ENCODE data around the gene HCN1.

DNA sequence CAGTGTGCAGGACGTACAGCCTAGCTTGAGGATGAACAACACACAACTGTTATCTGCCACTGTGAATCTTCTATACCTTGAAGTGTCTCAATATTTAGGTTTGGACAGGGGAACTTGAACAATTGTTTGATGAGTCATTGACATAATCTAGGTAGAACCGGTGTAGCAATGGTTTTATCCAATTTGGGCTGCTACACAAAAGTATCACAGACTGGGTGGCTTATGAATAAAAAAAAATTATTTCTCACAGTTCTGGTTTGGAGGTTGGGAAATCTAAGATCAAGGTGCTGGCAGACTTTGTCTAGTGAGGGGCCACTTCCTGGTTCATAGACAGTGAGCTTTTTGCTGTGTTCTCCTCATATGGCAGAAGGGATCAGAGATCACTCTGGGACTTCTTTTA, 359.7 kb downstream of the HCN1 start:
- TF ChIP-seq, protein P1, sequence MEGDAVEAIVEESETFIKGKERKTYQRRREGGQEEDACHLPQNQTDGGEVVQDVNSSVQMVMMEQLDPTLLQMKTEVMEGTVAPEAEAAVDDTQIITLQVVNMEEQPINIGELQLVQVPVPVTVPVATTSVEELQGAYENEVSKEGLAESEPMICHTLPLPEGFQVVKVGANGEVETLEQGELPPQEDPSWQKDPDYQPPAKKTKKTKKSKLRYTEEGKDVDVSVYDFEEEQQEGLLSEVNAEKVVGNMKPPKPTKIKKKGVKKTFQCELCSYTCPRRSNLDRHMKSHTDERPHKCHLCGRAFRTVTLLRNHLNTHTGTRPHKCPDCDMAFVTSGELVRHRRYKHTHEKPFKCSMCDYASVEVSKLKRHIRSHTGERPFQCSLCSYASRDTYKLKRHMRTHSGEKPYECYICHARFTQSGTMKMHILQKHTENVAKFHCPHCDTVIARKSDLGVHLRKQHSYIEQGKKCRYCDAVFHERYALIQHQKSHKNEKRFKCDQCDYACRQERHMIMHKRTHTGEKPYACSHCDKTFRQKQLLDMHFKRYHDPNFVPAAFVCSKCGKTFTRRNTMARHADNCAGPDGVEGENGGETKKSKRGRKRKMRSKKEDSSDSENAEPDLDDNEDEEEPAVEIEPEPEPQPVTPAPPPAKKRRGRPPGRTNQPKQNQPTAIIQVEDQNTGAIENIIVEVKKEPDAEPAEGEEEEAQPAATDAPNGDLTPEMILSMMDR (IDR thresholded peaks at IDR 0.05), result no peak
- no peak for TF ChIP-seq POLR2A (IDR thresholded peaks at IDR 0.05)
